Thyroid gland (tissue), 4 donors: Measurements from ENCODE around the gene AP1B1. TPM values are rescaled to one million over a fixed set of nuclear protein-coding genes. Genes with fewer than 3 reads are reported as not detected.
A peak's percentile ranks its signal among the peaks of the same experiment; 100 is the strongest.

Source experiments
- DNase-seq, 2 donors: peaks; one replicate each; pipeline ENCODE4 v3.0.0-alpha.2; 2019
- H3K27ac ChIP-seq, 3 donors: fragments of 200-600 bp; sonication (generic); 1 replicate in 2 of 3; 2 replicates in 1 of 3; pipeline ENCODE4 v1.5.1; 2016 to 2019; ENCODE audit warnings: mild to moderate bottlenecking in 1 of 3, moderate library complexity in 1 of 3
- H3K27me3 ChIP-seq: fragments of 200-600 bp; sonication (generic); one replicate; pipeline ENCODE4 v1.5.1; 2019
- H3K36me3 ChIP-seq, 2 donors: fragments of 200-600 bp; sonication (generic); one replicate each; pipeline ENCODE4 v1.5.1; 2016 to 2019
- H3K4me1 ChIP-seq, 2 donors: fragments of 200-600 bp; sonication (generic); one replicate each; pipeline ENCODE4 v1.5.1; 2017 to 2019
- H3K4me3 ChIP-seq, 3 donors: fragments of 200-600 bp; sonication (generic); replicated peaks in 1 of 3; 1 replicate in 2 of 3; 2 replicates in 1 of 3; pipeline ENCODE4 v1.5.1; 2016; ENCODE audit warnings: mild to moderate bottlenecking in 1 of 3
- H3K9me3 ChIP-seq: fragments of 200-600 bp; sonication (generic); one replicate; pipeline ENCODE4 v1.5.1; 2017
- CTCF ChIP-seq, 6 experiments: fragments of 200-600 bp in 3 of 6; fragments of 450-650 bp in 3 of 6; sonication (generic) in 3 of 6; IDR thresholded peaks; one replicate each; pipeline ENCODE4 v1.5.1; 2016 to 2019; ENCODE audit warnings: antibody characterized with exemption in 6 of 6, mild to moderate bottlenecking in 2 of 6, inconsistent platforms in 1 of 6, moderate library complexity in 1 of 6
- POLR2A ChIP-seq, 2 donors: fragments of 450-650 bp; IDR thresholded peaks; one replicate each; pipeline ENCODE4 v1.6.1; 2017; ENCODE audit warnings: antibody characterized with exemption in 2 of 2, mild to moderate bottlenecking in 2 of 2, moderate library complexity in 1 of 2
- WGBS, 2 donors: methylation state at CpG; one replicate each; pipeline ENCODE4 v1.1.5; 2017; 5-methylcytosine and 5-hydroxymethylcytosine counted together
- intact Hi-C: fragments of 100-400 bp; cut with DNase I; formaldehyde crosslinking; loops from one replicate; pipeline ENCODE4 v1.15.1; 2023
- total RNA-seq, 4 donors: library from RNA; depleted of rRNA; stranded (reverse); fragments of >200 nt; gene quantifications; one replicate each; pipeline ENCODE4 v1.2.3, GENCODE V29; 2016

AP1B1 gene
- total RNA-seq, 4 donors from 2014 or later, result 45.0 to 103 (median 91.4) TPM

GRCh38 chr22:29351891-29352290, 36.5 kb downstream of the AP1B1 start:
- 90 to 92% methylated on average over 6 to 9 of the region's 9 CpGs for WGBS, 2 donors
- no peaks in the 10 kb centered on the region for H3K27me3 ChIP-seq

DNA sequence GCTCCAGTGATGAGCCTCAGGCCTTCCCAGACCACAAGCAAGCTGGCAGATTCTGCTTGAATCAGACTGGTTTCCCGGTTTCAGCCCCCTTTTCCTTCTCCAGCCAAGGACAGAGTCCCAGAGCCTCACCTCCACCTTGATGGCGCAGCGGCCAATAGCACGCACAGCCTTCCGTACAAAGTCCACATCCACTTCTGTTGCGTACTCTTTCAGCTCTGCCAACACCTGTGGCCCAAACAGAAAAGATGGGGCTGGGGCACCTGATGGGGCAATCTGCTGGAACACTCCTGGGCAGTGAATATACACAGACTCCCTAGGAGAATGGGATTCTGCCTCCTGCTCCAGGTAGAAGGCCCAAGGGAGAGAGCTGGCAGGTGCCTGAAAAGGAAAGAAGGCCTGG, 37.3 kb downstream of the AP1B1 start:
- no peaks in the 10 kb centered on the region for H3K27me3 ChIP-seq
- H3K4me1 ChIP-seq, result no peaks in the 10 kb centered on the region
- no peak overlapping the region for H3K4me3 ChIP-seq
- WGBS, 2 donors, result 97 to 98% methylated on average over 6 of the region's 6 CpGs
- TF ChIP-seq CTCF (IDR thresholded peaks at IDR 0.05) (no peak), POLR2A (IDR thresholded peaks at IDR 0.05) (no peak)
- peaks cover 60 to 80% of the 10 kb centered on the region in 2 donors for H3K36me3 ChIP-seq
- no peak for DNase-seq
- no peak overlapping the region for H3K27ac ChIP-seq
- intact Hi-C loops, result no loop called here
- no peaks in the 10 kb centered on the region for H3K9me3 ChIP-seq

More at GRCh38 chr22:29351891-29352290, 36.5 kb downstream of the AP1B1 start:
- H3K4me3 ChIP-seq, result no peak overlapping the region
- no peaks in the 10 kb centered on the region for H3K9me3 ChIP-seq
- no peak overlapping the region for H3K27ac ChIP-seq
- DNase-seq, result no peak
- intact Hi-C loops, result no loop called here
- TF ChIP-seq CTCF (IDR thresholded peaks at IDR 0.05), result no peak
- TF ChIP-seq POLR2A (IDR thresholded peaks at IDR 0.05), result no peak
- no peaks in the 10 kb centered on the region for H3K4me1 ChIP-seq
- peaks cover 68 to 86% of the 10 kb centered on the region in 2 donors for H3K36me3 ChIP-seq

DNA sequence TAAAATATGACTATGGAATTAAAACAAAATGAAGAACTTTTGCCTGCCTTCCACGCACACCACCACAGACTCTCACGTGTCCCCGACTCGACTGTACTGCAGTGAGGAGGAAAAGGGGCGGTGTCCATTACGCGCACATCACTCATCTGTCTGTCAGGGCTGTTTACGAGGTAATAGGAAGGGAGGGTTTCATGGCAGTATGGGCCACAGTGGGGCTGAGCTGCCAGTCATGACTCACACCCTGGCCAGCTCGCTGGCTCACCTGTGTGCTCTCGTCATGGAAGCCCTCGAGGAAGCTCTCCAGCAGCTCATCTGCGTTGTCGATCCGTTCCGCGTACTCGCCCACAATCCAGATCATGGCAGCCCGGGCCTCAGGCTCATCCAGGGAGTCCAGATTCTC, 39.4 kb downstream of the AP1B1 start:
- Histone ChIP-seq H3K27ac (no peak overlapping the region), H3K9me3 (no peaks in the 10 kb centered on the region), H3K27me3 (no peaks in the 10 kb centered on the region), H3K4me1 (peaks cover under 1 to 9% of the 10 kb centered on the region in 2 donors), H3K4me3 (no peak overlapping the region), H3K36me3 (peaks cover 40 to 63% of the 10 kb centered on the region in 2 donors)
- TF ChIP-seq CTCF (IDR thresholded peaks at IDR 0.05) (no peak), POLR2A (IDR thresholded peaks at IDR 0.05) (no peak)
- WGBS, 2 donors, result 92 to 95% methylated on average over 12 to 18 of the region's 18 CpGs
- intact Hi-C loops, result no loop called here
- no peak for DNase-seq

- 86 to 88% methylated on average over 2 of the region's 2 CpGs for WGBS, 2 donors
- Histone ChIP-seq H3K9me3 (no peaks in the 10 kb centered on the region), H3K4me1 (peaks cover 10 to 18% of the 10 kb centered on the region in 2 donors), H3K36me3 (peaks cover 32 to 54% of the 10 kb centered on the region in 2 donors), H3K27ac (no peak overlapping the region), H3K4me3 (no peak overlapping the region), H3K27me3 (no peaks in the 10 kb centered on the region)
- TF ChIP-seq CTCF (IDR thresholded peaks at IDR 0.05) (no peak), POLR2A (IDR thresholded peaks at IDR 0.05) (no peak)
- intact Hi-C loops, result no loop called here
- no peak for DNase-seq
These were observed 40.3 kb downstream of the AP1B1 start for GRCh38 chr22:29348041-29348440.

DNA sequence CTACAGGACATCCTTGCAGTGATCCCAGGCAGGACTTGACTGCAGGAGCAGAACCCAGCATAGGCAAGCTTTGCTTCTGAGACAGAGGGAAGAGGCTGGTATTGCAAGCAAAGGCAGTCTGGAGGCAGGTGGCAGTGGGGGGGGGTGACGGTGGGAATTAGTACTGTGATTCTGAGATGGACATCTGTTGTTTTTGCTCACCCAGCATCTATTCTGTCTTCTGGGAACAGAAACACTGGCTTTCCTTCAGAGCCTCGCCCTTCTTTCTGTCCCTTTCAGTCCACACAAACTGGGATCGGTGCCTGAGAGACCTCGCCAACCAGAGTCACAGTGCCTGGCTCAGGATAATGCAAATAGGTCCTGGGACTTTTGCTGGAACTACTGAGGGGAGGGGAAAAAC, 41.7 kb downstream of the AP1B1 start:
- DNase-seq, result no peak
- no peaks in the 10 kb centered on the region for H3K9me3 ChIP-seq
- H3K27me3 ChIP-seq, result no peaks in the 10 kb centered on the region
- peak overlapping the region in 1 of 3 donors; percentile 18 for H3K27ac ChIP-seq
- intact Hi-C loops, result no loop called here
- H3K4me1 ChIP-seq, result peaks cover 20 to 30% of the 10 kb centered on the region in 2 donors
- H3K4me3 ChIP-seq, result no peak overlapping the region
- no peak for TF ChIP-seq CTCF (IDR thresholded peaks at IDR 0.05)
- WGBS, 2 donors, result 78 to 93% methylated on average over 4 of the region's 4 CpGs
- H3K36me3 ChIP-seq, result peaks cover 27 to 42% of the 10 kb centered on the region in 2 donors
